HG02798 (cell line): ENCODE data around the gene NMRAL1.

Experiments
- ATAC-seq: cut with Tn5 transposase; IDR thresholded peaks from one replicate; pipeline ENCODE4 v1.9.1; 2021; ENCODE audit warnings: mild to moderate bottlenecking; ENCODE audit not compliant: unreplicated experiment, poor library complexity

Gene NMRAL1

DNA sequence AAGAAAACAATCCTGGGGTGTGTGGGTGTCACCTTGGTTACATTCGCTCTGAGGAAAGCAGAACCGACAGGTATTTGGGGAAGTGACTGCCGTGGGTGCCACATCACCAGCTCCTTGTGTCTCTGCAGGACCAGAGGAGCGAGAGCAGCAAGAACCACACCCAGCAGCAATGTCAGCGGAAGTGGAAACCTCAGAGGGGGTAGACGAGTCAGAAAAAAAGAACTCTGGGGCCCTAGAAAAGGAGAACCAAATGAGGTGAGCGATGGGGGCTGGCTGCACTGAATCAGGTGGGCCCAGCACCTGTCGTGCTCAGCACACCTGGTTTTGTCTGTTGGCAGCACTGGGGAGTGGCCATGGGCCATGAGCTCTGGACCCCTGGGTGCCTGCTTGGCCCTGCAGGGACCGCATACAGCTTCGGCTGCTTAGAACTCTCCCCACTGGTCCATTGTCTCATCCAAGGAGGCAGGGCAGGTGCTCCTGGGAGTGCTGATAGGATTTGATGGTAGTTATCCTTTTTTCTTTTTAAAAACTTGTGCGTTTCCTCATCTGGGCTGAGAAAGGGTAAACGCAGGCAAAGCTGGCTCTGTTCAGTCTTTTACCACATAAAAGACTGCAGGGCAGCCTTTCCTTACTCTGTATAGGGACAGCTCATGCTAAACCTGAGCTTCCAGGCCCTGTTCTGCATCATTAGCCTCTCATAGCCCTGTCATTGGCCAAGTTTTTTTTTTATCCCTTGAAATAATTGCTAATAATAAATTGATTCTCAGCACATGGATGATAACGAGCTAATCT lies 31.1 kb upstream of the NMRAL1 start:
- peak; percentile 54 for ATAC-seq

DNA sequence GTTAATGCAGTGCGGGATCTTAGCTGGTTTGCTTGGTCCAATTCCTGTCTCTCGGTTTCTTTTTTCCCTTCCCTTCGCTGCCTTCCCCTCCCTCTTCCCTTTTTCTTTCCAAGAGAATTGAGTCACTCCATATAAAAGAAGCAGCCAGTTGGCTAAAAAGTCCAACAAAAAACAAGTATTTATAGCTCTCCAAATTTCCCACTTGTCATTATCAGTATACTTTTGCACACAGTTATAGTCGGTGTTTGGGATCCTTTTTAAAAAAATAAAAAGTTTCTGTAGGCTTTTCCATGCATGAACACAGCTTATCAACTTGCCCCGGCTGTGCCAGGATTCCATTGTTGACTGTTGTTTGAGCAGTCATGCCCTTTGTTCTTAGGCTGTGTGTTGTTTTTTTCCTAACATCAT lies 26.6 kb upstream of the NMRAL1 start:
- ATAC-seq = no peak

- ATAC-seq = no peak
These were observed 25.8 kb upstream of the NMRAL1 start for GRCh38 chr16:4500272-4500671.

- no peak for ATAC-seq
These were observed 24.8 kb upstream of the NMRAL1 start for GRCh38 chr16:4499196-4499555.

DNA sequence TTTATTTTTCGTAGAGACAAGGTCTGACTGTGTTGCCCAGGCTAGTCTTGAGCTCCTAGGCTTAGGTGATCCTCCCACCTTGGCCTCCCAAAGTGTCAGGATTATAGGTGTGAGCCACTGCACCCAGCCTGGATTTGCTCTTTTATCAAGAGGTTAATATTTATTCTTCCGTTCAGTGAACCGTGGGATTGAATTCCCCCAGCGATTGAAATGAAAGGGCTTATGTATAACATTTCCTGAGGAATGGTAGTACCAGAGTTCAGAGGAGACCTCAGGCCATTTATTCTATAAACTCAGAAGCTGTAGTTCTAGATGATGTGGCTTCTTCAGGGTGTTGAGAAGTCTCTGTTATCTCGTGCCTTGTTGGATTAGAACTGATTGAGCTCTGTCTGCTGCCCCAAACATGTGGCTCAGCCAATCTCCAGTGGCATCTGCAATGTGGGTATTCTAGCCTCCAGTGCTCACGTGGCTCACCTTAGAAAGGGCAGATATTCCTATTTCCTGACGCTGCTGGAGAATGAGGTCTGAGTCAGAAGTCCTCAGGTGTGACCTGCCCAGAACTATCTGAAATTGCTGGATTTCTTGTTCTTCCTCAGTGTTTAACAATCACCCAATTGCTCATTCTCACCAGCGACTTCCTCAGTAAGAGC lies 24.2 kb upstream of the NMRAL1 start:
- no peak for ATAC-seq

DNA sequence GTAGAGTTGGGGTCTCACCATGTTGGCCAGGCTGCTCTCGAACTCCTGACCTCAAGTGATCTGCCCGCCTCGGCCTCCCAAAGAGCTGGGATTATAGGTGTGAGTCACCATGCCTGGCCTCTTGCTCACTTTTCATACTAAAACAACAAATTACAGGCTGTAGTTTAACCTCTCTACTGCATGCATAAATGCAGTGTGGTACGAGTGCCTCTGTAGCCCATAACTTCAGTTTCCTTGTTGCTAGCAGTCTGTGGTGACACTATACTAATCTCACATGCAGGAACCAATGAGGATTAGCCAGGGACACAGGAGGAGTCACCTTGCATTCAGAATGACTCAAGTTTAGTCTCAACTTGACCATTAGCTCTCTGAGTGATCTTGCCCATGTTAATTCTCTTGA lies 21.9 kb upstream of the NMRAL1 start:
- ATAC-seq = no peak

DNA sequence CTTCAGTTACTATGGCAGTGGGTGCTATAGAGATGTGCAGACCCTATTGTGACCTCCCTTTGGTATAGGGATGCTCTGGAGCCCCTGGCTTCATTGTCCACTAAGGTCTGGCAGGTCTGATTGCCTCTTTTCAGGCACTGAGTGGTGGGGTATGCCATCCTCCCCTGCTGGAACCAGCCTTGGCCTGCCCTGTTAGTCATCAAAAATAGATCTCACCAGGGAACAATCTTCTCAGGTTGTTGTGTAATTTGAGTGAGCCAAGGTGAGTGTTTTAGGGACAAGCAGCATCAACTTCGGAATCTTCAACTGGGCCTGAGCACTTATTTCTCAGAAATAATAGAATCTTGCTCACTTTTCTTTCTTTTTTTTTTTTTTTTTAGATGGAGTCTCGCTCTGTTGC lies 21.3 kb upstream of the NMRAL1 start:
- no peak for ATAC-seq

- ATAC-seq = no peak
These were observed 20.5 kb upstream of the NMRAL1 start for GRCh38 chr16:4494746-4495490.

GRCh38 chr16:4491898-4492297 lies 17.5 kb upstream of the NMRAL1 start:
- no peak for ATAC-seq

- no peak for ATAC-seq
These were observed 14.6 kb upstream of the NMRAL1 start for GRCh38 chr16:4489030-4489429.

GRCh38 chr16:4488499-4488967 lies 14.1 kb upstream of the NMRAL1 start:
- ATAC-seq = no peak

DNA sequence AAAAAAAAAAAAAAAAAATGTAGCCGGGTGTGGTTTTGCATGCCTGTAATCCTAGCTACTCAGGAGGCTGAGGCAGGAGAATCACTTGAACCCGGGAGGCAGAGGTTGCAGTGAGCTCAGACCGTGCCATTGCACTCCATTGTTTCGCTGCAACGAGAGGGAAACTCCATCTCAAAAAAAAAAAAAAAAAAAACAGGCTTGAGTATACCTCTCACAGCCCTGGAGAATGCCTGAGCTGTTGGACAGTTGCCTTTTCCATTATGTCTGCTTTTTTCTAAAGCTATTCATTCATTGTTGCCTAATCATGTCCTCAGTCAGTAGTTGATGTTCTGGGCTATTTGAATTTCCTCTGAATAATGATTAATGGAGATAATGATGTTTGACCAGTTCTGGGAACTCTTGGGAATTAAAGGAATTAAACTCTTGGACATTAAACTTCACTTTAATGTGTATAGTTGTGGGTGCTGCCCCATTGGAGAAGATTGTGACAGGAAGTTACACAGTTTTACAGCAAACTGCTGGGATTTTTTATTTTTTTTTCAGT lies 13.6 kb upstream of the NMRAL1 start:
- ATAC-seq = no peak

- no peak for ATAC-seq
These were observed 11.9 kb upstream of the NMRAL1 start for GRCh38 chr16:4486126-4486893.

DNA sequence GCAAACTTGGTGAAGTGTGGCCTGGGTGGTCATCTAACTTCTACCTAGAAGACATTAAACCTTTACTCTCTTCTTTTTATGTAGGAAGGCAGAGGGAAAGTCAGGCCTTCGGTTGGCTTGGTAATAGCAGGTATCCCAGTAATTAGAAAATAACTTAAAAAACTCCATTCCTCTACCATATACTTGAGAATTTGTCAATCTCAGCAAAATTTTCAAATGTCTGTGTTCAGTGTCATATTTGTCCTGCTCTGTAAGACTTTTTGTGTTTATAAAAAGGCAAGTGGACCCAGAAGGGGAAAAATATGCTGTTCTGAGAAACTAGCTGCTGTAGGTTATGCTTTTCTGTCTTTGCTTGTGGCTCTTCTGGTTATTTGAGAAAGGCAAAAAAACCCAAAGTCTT lies 7.5 kb upstream of the NMRAL1 start:
- ATAC-seq = no peak

DNA sequence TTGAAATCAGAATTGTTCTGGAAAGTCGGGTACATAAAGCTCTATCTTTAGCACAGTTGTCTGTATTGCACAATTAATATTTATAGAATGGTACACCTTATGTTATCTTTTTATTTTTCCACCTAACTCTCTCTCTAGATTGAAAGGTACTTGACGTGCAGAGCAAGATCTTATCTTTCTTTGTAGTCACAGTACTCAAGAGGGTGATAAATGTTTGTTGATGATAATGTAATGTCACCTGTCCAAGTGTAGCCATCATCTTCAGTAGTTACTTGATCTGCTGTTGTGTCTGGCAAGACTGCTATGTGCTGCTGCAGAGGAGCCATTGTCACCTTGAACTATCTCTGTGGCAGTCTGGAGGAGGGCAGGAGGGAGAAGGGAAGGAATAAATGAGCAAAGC lies 7.1 kb upstream of the NMRAL1 start:
- no peak for ATAC-seq

DNA sequence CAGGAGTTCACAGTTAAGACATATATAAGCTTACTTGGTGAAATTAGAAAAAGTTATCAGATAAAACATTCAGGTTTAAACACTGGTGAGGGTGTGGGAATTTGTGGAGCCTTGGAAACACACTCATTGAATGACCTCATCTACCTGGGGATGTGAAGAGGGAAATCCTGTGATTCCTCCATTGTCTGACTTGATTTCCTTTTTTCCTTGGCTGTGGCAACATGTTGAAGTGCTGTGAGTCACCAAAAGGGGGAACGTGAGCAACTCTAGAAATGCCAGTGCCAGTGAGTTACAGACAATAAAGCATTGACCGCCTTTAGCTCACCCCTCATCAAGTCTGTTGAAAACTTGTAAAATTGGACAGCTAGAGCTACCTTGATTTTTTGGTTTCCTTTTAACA lies 3.5 kb upstream of the NMRAL1 start:
- no peak for ATAC-seq

GRCh38 chr16:4475880-4476788 lies 1.7 kb upstream of the NMRAL1 start, which contains the start of gene HMOX2:
Gene HMOX2 (plus strand): TSS chr16:4476398. CDS start chr16:4505525, 29,127 bp downstream.
- ATAC-seq = peak; percentile 93

GRCh38 chr16:4472880-4473279 lies 1.5 kb downstream of the NMRAL1 start:
- no peak for ATAC-seq

GRCh38 chr16:4471869-4472268 lies 2.6 kb downstream of the NMRAL1 start:
- ATAC-seq = no peak
